HG03520 (cell line): ENCODE results near the gene IL1RN.

Source experiments
- ATAC-seq: cut with Tn5 transposase; IDR thresholded peaks from one replicate; pipeline ENCODE4 v1.9.1; 2021; ENCODE audit warnings: mild to moderate bottlenecking, moderate library complexity; ENCODE audit not compliant: unreplicated experiment

The IL1RN gene

DNA sequence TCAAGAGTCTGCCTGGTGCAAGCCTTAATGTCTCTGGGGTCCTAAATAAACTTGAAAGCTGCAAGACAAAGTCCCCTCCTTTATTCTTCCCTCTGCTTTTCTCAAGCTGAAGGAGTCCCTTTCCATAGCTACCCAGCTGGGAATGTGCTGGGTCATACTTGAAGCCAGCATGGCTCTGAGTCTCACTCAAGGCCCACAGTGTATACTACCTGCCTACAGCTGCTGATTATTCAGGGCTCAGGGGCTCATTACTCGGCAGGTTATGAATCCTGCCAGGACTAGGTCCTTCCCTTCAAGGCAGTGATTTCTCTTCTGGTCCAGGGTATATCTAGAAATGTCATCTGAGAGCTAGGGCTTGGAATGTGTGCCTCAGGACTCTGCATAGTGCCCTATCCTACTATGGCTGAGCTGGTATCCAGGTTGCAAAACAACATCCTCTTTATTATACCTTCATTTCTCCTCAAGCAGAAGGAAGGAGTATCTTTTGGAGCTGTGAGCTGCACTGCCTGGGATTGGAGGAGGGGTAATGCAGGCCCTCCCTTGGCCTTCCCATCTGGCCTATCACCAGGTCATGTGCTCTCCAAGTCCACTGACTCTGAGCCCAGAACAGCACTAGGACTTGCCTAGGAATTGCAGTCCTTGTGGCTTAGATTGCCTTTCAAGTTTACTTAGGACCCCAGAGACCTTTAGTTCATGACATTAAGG is 22.3 kb downstream of the IL1RN start:
- no peak for ATAC-seq

DNA sequence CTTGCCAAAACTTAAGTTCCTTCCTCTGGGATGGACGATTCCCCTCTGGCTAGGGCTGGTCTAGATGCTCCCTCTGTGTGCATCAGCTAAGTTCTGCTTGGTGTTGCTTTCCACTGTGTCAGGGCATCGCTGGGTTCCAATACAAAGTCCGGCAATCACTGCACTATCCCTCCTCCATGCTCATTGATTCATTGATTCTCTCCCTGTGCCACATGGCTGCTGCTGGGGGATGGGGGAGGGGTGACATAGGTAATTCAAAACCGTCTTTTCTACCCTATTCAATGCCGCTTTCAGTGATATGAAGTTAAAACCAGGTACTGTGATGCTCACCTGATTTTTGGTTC is 22.8 kb downstream of the IL1RN start:
- ATAC-seq: no peak

DNA sequence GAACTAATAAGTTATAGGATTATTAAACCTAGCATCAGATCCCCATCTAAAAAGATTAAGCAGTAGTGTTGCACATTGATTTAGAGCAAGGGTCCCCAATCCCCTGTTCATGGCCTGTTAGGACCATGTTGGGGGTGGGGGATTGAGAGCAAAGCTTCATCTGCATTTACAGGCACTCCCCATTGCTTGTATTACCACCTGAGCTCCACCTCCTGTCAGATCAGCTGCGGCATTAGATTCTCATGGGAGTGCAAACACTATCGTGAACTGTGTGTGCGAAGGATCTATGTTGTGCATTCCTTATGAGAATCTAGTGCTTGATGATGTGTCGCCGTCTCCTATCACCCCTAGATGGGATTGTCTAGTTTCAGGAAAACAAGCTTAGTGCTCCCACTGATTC is 27.9 kb downstream of the IL1RN start:
- no peak for ATAC-seq

DNA sequence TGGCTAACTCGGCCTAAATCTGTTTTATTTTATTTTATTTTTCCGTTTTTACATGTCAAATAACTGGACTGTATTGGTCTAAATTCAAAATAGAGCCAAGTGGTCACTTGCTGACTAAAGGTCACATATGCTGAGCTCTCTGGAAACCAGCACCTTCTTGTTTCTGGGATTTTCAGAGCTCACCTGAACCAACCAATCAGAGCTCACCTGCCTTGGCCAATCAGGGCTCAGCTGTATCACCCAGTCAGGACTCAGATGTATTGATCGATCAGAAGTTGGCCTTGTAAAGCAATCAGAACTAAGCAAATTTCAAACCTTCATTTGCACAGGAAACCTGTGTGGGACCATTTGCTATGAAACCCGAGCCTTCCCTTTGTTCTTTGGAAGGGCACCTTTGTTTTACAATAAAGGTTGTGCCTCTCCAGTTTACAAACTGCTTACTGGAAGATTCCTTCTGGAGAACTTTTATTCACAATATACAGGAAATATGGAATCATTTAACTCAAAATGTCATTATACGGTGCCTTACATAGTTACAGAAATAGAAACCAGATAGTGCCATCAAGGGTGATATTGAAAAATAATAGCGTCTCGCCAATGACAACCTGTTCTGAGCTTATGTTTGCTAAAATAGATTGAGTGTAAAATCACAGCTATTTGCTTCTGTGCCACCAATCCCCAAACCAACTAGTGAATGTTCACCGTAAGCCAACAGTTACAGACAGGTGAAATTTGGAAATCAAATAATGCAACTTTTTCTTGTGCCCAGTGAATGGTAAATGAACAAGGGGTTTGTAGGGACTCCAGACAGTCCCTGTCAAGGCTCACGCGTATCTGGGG is 29.1 kb downstream of the IL1RN start:
- no peak for ATAC-seq

- ATAC-seq: no peak
Measured at GRCh38 chr2:113157118-113157896, 29.9 kb downstream of the IL1RN start.

GRCh38 chr2:113157897-113158753 is 30.7 kb downstream of the IL1RN start:
- ATAC-seq: no peak

GRCh38 chr2:113158884-113159553 is 31.6 kb downstream of the IL1RN start:
- no peak for ATAC-seq

GRCh38 chr2:113160248-113160647 is 32.9 kb downstream of the IL1RN start:
- ATAC-seq: no peak

- ATAC-seq: no peak
Measured at GRCh38 chr2:113160962-113161361, 33.6 kb downstream of the IL1RN start.

GRCh38 chr2:113162173-113162572 is 34.8 kb downstream of the IL1RN start:
- ATAC-seq: no peak

DNA sequence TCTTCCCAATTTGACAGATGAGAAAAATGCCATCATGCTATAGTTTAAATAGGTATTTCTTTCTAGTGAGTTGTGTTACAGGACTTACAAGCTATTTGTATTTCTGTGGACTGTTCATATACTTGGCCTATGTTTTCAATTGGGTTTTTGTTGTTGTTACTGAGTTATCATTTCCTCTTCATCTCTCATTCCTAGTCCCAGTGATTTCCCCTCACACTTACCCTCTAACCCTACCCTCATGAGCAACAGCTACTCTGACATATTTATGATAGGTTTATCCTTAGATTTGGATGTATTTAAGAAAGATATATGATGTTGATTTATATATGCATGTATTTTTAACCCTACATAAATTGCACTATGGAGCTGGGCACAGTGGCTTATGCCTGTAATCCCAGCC is 35.5 kb downstream of the IL1RN start:
- ATAC-seq: no peak

GRCh38 chr2:113164215-113164929 is 37.0 kb downstream of the IL1RN start:
- ATAC-seq: no peak

- ATAC-seq: no peak
Measured at GRCh38 chr2:113164930-113165585, 37.7 kb downstream of the IL1RN start.

DNA sequence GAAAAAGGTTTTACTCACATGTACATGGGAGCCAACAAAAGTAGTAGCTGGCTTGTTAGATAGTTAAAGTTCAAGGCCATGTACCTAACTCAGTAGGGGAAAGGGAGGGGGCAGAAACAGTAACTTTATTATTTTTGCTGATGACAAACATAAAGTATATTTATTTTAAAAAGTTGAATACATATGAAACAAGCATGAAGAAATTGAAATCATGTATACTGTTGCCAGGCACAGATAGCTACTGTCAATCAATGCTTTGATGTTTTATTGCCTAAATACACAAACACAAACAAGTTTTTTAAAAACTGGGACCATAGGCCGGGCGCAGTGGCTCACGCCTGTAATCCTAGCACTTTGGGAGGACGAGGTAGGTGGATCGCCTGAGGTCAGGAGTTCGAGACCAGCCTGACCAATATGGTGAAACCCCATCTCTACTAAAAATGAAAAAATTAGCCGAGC is 38.8 kb downstream of the IL1RN start:
- ATAC-seq: no peak

GRCh38 chr2:113167115-113167932 is 39.9 kb downstream of the IL1RN start:
- ATAC-seq: no peak

- no peak for ATAC-seq
Measured at GRCh38 chr2:113167962-113168340, 40.6 kb downstream of the IL1RN start.

DNA sequence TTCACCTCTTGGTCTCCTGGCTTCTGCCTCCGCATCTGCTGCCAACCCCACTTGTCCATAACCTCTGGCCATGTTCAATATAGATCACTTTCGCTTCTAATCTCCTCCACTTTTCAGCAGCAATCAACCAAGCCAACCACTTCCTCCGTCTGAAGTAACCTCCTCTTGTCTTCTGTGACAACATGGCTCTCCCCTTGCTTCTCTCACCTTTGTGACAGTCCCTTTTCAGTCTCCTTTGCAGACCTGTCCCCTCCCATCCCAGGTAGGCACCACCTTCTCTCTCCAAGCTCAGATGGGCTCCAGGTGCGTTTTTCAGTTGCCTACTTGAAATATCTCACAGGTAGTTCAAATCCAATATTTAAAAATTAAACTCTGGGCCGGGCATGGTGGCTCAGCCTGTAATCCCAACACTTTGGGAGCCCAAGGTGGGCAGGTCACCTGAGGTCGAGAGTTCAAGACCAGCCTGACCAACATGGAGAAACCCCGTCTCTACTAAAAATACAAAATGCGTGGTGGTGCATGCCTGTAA is 41.7 kb downstream of the IL1RN start:
- no peak for ATAC-seq

- ATAC-seq: no peak
Measured at GRCh38 chr2:113169586-113169985, 42.2 kb downstream of the IL1RN start.
